HepG2 (cell line): ENCODE data around the gene HPS4.

Experiments
- ATF3 ChIP-seq: sonication (generic); formaldehyde crosslinking; IDR thresholded peaks from 2 replicates; pipeline ENCODE4 v1.4.0; 2020; ENCODE audit warnings: missing genetic modification reagents
- BCL3 ChIP-seq: sonication (generic); formaldehyde crosslinking; IDR thresholded peaks from 2 replicates; pipeline ENCODE4 v1.5.1; 2020; ENCODE audit warnings: mild to moderate bottlenecking, missing genetic modification reagents, moderate library complexity
- ELF3 ChIP-seq: IDR thresholded peaks from 2 replicates; pipeline ENCODE4 v1.6.1; 2016; ENCODE audit warnings: missing genetic modification reagents, missing compliant biosample characterization
- FOXA1 ChIP-seq, 2 experiments: fragments of 450-650 bp in 1 of 2; sonication (generic) in 1 of 2; formaldehyde crosslinking in 1 of 2; IDR thresholded peaks; 2 replicates each; pipeline versions ENCODE4 v1.4.0 to v1.6.1; 2016 to 2020; ENCODE audit warnings: missing genetic modification reagents in 1 of 2
- POLR2AphosphoS5 ChIP-seq: IDR thresholded peaks from 2 replicates; pipeline ENCODE4 v1.6.1; 2012; ENCODE audit warnings: low read depth, low read length
- RAD21 ChIP-seq: fragments of 450-650 bp; formaldehyde crosslinking; IDR thresholded peaks from 2 replicates; pipeline ENCODE4 v1.5.0; 2020; ENCODE audit warnings: mild to moderate bottlenecking
- SCMH1 ChIP-seq: sonication (generic); formaldehyde crosslinking; IDR thresholded peaks from 2 replicates; pipeline ENCODE4 v1.9.0; 2021; ENCODE audit warnings: missing genetic modification reagents, mild to moderate bottlenecking, borderline replicate concordance
- SETDB1 ChIP-seq: sonication (generic); formaldehyde crosslinking; IDR thresholded peaks from 2 replicates; pipeline ENCODE4 v1.5.1; 2020; ENCODE audit warnings: missing genetic modification reagents, mild to moderate bottlenecking, borderline replicate concordance
- SSRP1 ChIP-seq: IDR thresholded peaks from 2 replicates; pipeline ENCODE4 v1.6.1; 2016; ENCODE audit warnings: control low read depth
- TRIM24 ChIP-seq: sonication (generic); formaldehyde crosslinking; IDR thresholded peaks from 2 replicates; pipeline ENCODE4 v1.8.0; 2022; ENCODE audit warnings: mild to moderate bottlenecking, missing genetic modification reagents
- ZHX2 ChIP-seq, 2 experiments: sonication (generic) in 1 of 2; formaldehyde crosslinking in 1 of 2; IDR thresholded peaks; 2 replicates each; pipeline versions ENCODE4 v1.6.1 to v1.9.0; 2014 to 2022; ENCODE audit warnings: antibody characterized with exemption in 1 of 2, borderline replicate concordance in 1 of 2, inconsistent platforms in 1 of 2, low read depth in 1 of 2, missing genetic modification reagents in 1 of 2
- ZNF615 ChIP-seq: sonication (generic); formaldehyde crosslinking; IDR thresholded peaks from 2 replicates; pipeline ENCODE4 v1.5.0; 2020; ENCODE audit warnings: mild to moderate bottlenecking, missing genetic modification reagents, borderline replicate concordance
- ZNF720 ChIP-seq: sonication (generic); formaldehyde crosslinking; IDR thresholded peaks from 2 replicates; pipeline ENCODE4 v1.4.0; 2020; ENCODE audit warnings: missing genetic modification reagents

- TF ChIP-seq TRIM24 (CRISPR knock-in tag): no peak
- no peak for TF ChIP-seq SETDB1
- TF ChIP-seq POLR2AphosphoS5: no peak
- no peak for TF ChIP-seq ELF3 (CRISPR knock-in tag)
- TF ChIP-seq BCL3 (CRISPR knock-in tag): no peak
- TF ChIP-seq ZHX2 (IDR thresholded peaks at IDR 0.05; ENCODE audit: low read depth): no peak
- no peak for TF ChIP-seq ZHX2 (CRISPR knock-in tag; IDR thresholded peaks at IDR 0.05; ENCODE audit: borderline replicate concordance)
- TF ChIP-seq FOXA1 (IDR thresholded peaks at IDR 0.05): no peak
- TF ChIP-seq FOXA1 (CRISPR knock-in tag; IDR thresholded peaks at IDR 0.05): no peak
- no peak for TF ChIP-seq ZNF615
- TF ChIP-seq ATF3 (CRISPR knock-in tag): no peak
- TF ChIP-seq ZNF720 (CRISPR knock-in tag): no peak
- TF ChIP-seq SCMH1 (CRISPR knock-in tag): no peak
- TF ChIP-seq SSRP1 (CRISPR knock-in tag): no peak
- TF ChIP-seq RAD21: no peak
Measured at GRCh38 chr22:26486394-26486793, 2.8 kb upstream of the HPS4 start.
